ENCODE results near the gene HP1BP3.
"Not testable (repeated sequence)": the region's sequence is repeated elsewhere in the genome, so short reads cannot be mapped to it uniquely, and the experiment has no call there.

Gene HP1BP3

GRCh38 chr1:20726118-20726911, 60.8 kb downstream of the HP1BP3 start:
- no peak for DNase-seq

GRCh38 chr1:20725189-20726117, 61.7 kb downstream of the HP1BP3 start:
- no peak for DNase-seq

- no peak for DNase-seq
These were observed 62.5 kb downstream of the HP1BP3 start for GRCh38 chr1:20724364-20725188.

GRCh38 chr1:20723537-20724363, 63.4 kb downstream of the HP1BP3 start:
- no peak for DNase-seq

- no peak for DNase-seq
These were observed 64.0 kb downstream of the HP1BP3 start for GRCh38 chr1:20723159-20723536.

- DNase-seq: no peak
These were observed 65.7 kb downstream of the HP1BP3 start for GRCh38 chr1:20721117-20722061.

GRCh38 chr1:20720631-20721091, 66.4 kb downstream of the HP1BP3 start:
- DNase-seq: no peak

- no peak for DNase-seq
These were observed 67.1 kb downstream of the HP1BP3 start for GRCh38 chr1:20719871-20720620.

- no peak for DNase-seq
These were observed 67.8 kb downstream of the HP1BP3 start for GRCh38 chr1:20719261-20719660.

GRCh38 chr1:20718343-20718882, 68.7 kb downstream of the HP1BP3 start:
- DNase-seq: not testable (repeated sequence)

GRCh38 chr1:20717452-20718342, 69.4 kb downstream of the HP1BP3 start, which contains the start of gene KIF17:
KIF17 (minus strand) TSS chr1:20718007; CDS start chr1:20717706, 301 bp downstream.
- peak in 9 of 14 donors; percentile 8 to 63 (median 22) for DNase-seq

- DNase-seq: no peak
These were observed 70.9 kb downstream of the HP1BP3 start for GRCh38 chr1:20716232-20716631.

GRCh38 chr1:20715406-20715805, 71.7 kb downstream of the HP1BP3 start:
- DNase-seq: no peak

GRCh38 chr1:20713440-20713839, 73.7 kb downstream of the HP1BP3 start:
- DNase-seq: no peak

GRCh38 chr1:20712215-20712577, 74.9 kb downstream of the HP1BP3 start:
- no peak for DNase-seq

- peak in 2 of 14 donors; percentile 4 to 13 for DNase-seq
These were observed 75.6 kb downstream of the HP1BP3 start for GRCh38 chr1:20711285-20712214.
